Vagina (tissue), 2 donors: ENCODE measurements around the gene ERO1B. TPM values are rescaled to one million over a fixed set of nuclear protein-coding genes. Genes with fewer than 3 reads are reported as not detected.

Source experiments
- DNase-seq, 2 donors: peaks; one replicate each; pipeline ENCODE4 v3.0.0-alpha.2; 2017; ENCODE audit errors: extremely low spot score in 2 of 2
- H3K27ac ChIP-seq: fragments of 200-600 bp; sonication (generic); one replicate; pipeline ENCODE4 v1.5.1; 2019
- H3K27me3 ChIP-seq: fragments of 200-600 bp; sonication (generic); one replicate; pipeline ENCODE4 v1.5.1; 2019
- H3K36me3 ChIP-seq, 2 donors: fragments of 200-600 bp; sonication (generic); one replicate each; pipeline ENCODE4 v1.5.1; 2017 to 2019
- H3K4me1 ChIP-seq: fragments of 200-600 bp; sonication (generic); one replicate; pipeline ENCODE4 v1.5.1; 2019
- H3K4me3 ChIP-seq, 2 donors: fragments of 200-600 bp; sonication (generic); 1 replicate in 1 of 2; 2 replicates in 1 of 2; pipeline ENCODE4 v1.5.1; 2016 to 2019
- H3K9me3 ChIP-seq: fragments of 200-600 bp; sonication (generic); one replicate; pipeline ENCODE4 v1.5.1; 2019
- CTCF ChIP-seq, 3 experiments: fragments of 450-650 bp in 2 of 3; fragments of 200-600 bp in 1 of 3; sonication (generic) in 1 of 3; IDR thresholded peaks; one replicate each; pipeline ENCODE4 v1.5.1; 2017 to 2019; ENCODE audit warnings: antibody characterized with exemption in 3 of 3, mild to moderate bottlenecking in 2 of 3, moderate library complexity in 2 of 3
- POLR2A ChIP-seq, 2 donors: fragments of 450-650 bp; IDR thresholded peaks; one replicate each; pipeline ENCODE4 v1.6.1; 2017; ENCODE audit warnings: antibody characterized with exemption in 2 of 2, mild to moderate bottlenecking in 2 of 2, moderate library complexity in 2 of 2
- POLR2AphosphoS5 ChIP-seq, 2 donors: sonication (generic); formaldehyde crosslinking; IDR thresholded peaks; one replicate each; pipeline ENCODE4 v1.9.0; 2017; ENCODE audit warnings: antibody characterized with exemption in 2 of 2, mild to moderate bottlenecking in 2 of 2, low read depth in 1 of 2; ENCODE audit not compliant: insufficient read depth in 1 of 2
- intact Hi-C: fragments of 100-400 bp; cut with DNase I; formaldehyde crosslinking; loops from one replicate; pipeline ENCODE4 v1.15.1; 2023
- total RNA-seq: library from RNA; depleted of rRNA; stranded (reverse); fragments of >200 nt; gene quantifications from one replicate; pipeline ENCODE4 v1.2.3, GENCODE V29; 2016

The ERO1B gene
- total RNA-seq, 1 donor from 2014 or later, result 10.3 TPM

GRCh38 chr1:236301080-236301957, 19.6 kb upstream of the ERO1B start:
- intact Hi-C loops, result no loop called here
- Histone ChIP-seq H3K4me1 (no peaks in the 10 kb centered on the region), H3K9me3 (no peaks in the 10 kb centered on the region), H3K27me3 (no peaks in the 10 kb centered on the region), H3K27ac (no peak overlapping the region), H3K36me3 (no peaks in the 10 kb centered on the region), H3K4me3 (no peak overlapping the region)
- no peak for DNase-seq
- TF ChIP-seq CTCF (IDR thresholded peaks at IDR 0.05) (no peak), POLR2AphosphoS5 (IDR thresholded peaks at IDR 0.05; ENCODE audit: insufficient read depth in 1 of 2, low read depth in 1 of 2) (no peak), POLR2A (IDR thresholded peaks at IDR 0.05) (no peak)

- H3K27me3 ChIP-seq, result no peaks in the 10 kb centered on the region
- no peaks in the 10 kb centered on the region for H3K36me3 ChIP-seq
- DNase-seq, result no peak
- intact Hi-C loops, result no loop called here
- TF ChIP-seq CTCF (IDR thresholded peaks at IDR 0.05) (no peak), POLR2AphosphoS5 (IDR thresholded peaks at IDR 0.05; ENCODE audit: insufficient read depth in 1 of 2, low read depth in 1 of 2) (no peak), POLR2A (IDR thresholded peaks at IDR 0.05) (no peak)
- H3K4me1 ChIP-seq, result no peaks in the 10 kb centered on the region
- no peak overlapping the region for H3K27ac ChIP-seq
- no peak overlapping the region for H3K4me3 ChIP-seq
- H3K9me3 ChIP-seq, result no peaks in the 10 kb centered on the region
Observed at GRCh38 chr1:236297161-236297560, 15.4 kb upstream of the ERO1B start.

GRCh38 chr1:236292425-236292824, 10.7 kb upstream of the ERO1B start:
- Histone ChIP-seq H3K27ac (no peak overlapping the region), H3K36me3 (no peaks in the 10 kb centered on the region), H3K4me3 (no peak overlapping the region), H3K27me3 (no peaks in the 10 kb centered on the region), H3K9me3 (no peaks in the 10 kb centered on the region), H3K4me1 (no peaks in the 10 kb centered on the region)
- DNase-seq, result no peak
- intact Hi-C loops, result no loop called here
- TF ChIP-seq POLR2AphosphoS5 (IDR thresholded peaks at IDR 0.05; ENCODE audit: insufficient read depth in 1 of 2, low read depth in 1 of 2) (no peak), CTCF (IDR thresholded peaks at IDR 0.05) (no peak), POLR2A (IDR thresholded peaks at IDR 0.05) (no peak)

GRCh38 chr1:236289492-236290131, 7.9 kb upstream of the ERO1B start:
- H3K9me3 ChIP-seq, result no peaks in the 10 kb centered on the region
- H3K36me3 ChIP-seq, result no peaks in the 10 kb centered on the region
- H3K4me3 ChIP-seq, result no peak overlapping the region
- no peaks in the 10 kb centered on the region for H3K4me1 ChIP-seq
- H3K27ac ChIP-seq, result no peak overlapping the region
- no peak for TF ChIP-seq CTCF (IDR thresholded peaks at IDR 0.05)
- no peak for DNase-seq
- intact Hi-C loops, result no loop called here
- H3K27me3 ChIP-seq, result no peaks in the 10 kb centered on the region

- Histone ChIP-seq H3K9me3 (no peaks in the 10 kb centered on the region), H3K4me1 (no peaks in the 10 kb centered on the region), H3K4me3 (no peak overlapping the region), H3K27me3 (no peaks in the 10 kb centered on the region), H3K27ac (no peak overlapping the region), H3K36me3 (no peaks in the 10 kb centered on the region)
- DNase-seq, result no peak
- TF ChIP-seq POLR2AphosphoS5 (IDR thresholded peaks at IDR 0.05; ENCODE audit: insufficient read depth in 1 of 2, low read depth in 1 of 2), result no peak
- no peak for TF ChIP-seq CTCF (IDR thresholded peaks at IDR 0.05)
- no peak for TF ChIP-seq POLR2A (IDR thresholded peaks at IDR 0.05)
- intact Hi-C loops, result no loop called here
Observed at GRCh38 chr1:236288620-236288976, 6.8 kb upstream of the ERO1B start.
